WERI-Rb-1 (cell line): ENCODE results near the gene SMOC2.

Experiments
- DNase-seq: peaks from one replicate; pipeline ENCODE4 v3.0.0-alpha.2; 2020
- H3K27ac ChIP-seq: fragments of 250-450 bp; sonication (Bioruptor Pico); 2 replicates; pipeline ENCODE4 v1.5.1; 2020; ENCODE audit warnings: mild to moderate bottlenecking, moderate library complexity
- H3K27me3 ChIP-seq: fragments of 250-450 bp; sonication (Bioruptor Pico); 2 replicates; pipeline ENCODE4 v1.5.1; 2021; ENCODE audit warnings: mild to moderate bottlenecking, low read depth, moderate library complexity; ENCODE audit not compliant: insufficient read depth, severe bottlenecking
- H3K36me3 ChIP-seq: fragments of 250-450 bp; sonication (Bioruptor Pico); 2 replicates; pipeline ENCODE4 v1.5.1; 2020; ENCODE audit warnings: mild to moderate bottlenecking, moderate library complexity
- H3K4me3 ChIP-seq: 2 replicates; pipeline ENCODE4 v1.5.1; 2011; ENCODE audit warnings: low read depth, mild to moderate bottlenecking, control low read depth, low read length
- H3K9me3 ChIP-seq: fragments of 250-450 bp; sonication (Bioruptor Pico); 2 replicates; pipeline ENCODE4 v1.5.1; 2021; ENCODE audit warnings: mild to moderate bottlenecking, moderate library complexity; ENCODE audit not compliant: severe bottlenecking
- TF ChIP-seq, protein P1 (sequence below): IDR thresholded peaks from 2 replicates; pipeline ENCODE4 v1.5.1; 2011; ENCODE audit warnings: low read depth, mild to moderate bottlenecking, control low read depth, inconsistent platforms, low read length

The SMOC2 gene

GRCh38 chr6:168410035-168410434 is 30.9 kb upstream of the SMOC2 start:
- no peak for DNase-seq
- no peak overlapping the region for H3K4me3 ChIP-seq
- TF ChIP-seq, protein P1, sequence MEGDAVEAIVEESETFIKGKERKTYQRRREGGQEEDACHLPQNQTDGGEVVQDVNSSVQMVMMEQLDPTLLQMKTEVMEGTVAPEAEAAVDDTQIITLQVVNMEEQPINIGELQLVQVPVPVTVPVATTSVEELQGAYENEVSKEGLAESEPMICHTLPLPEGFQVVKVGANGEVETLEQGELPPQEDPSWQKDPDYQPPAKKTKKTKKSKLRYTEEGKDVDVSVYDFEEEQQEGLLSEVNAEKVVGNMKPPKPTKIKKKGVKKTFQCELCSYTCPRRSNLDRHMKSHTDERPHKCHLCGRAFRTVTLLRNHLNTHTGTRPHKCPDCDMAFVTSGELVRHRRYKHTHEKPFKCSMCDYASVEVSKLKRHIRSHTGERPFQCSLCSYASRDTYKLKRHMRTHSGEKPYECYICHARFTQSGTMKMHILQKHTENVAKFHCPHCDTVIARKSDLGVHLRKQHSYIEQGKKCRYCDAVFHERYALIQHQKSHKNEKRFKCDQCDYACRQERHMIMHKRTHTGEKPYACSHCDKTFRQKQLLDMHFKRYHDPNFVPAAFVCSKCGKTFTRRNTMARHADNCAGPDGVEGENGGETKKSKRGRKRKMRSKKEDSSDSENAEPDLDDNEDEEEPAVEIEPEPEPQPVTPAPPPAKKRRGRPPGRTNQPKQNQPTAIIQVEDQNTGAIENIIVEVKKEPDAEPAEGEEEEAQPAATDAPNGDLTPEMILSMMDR: no peak
- no peaks in the 10 kb centered on the region for H3K36me3 ChIP-seq
- no peak overlapping the region for H3K27ac ChIP-seq
- no peaks in the 10 kb centered on the region for H3K9me3 ChIP-seq
- H3K27me3 ChIP-seq: no peaks in the 10 kb centered on the region

- H3K36me3 ChIP-seq: no peaks in the 10 kb centered on the region
- TF ChIP-seq, protein P1: no peak
- H3K27ac ChIP-seq: no peak overlapping the region
These were observed 30.4 kb upstream of the SMOC2 start for GRCh38 chr6:168410554-168411011.

DNA sequence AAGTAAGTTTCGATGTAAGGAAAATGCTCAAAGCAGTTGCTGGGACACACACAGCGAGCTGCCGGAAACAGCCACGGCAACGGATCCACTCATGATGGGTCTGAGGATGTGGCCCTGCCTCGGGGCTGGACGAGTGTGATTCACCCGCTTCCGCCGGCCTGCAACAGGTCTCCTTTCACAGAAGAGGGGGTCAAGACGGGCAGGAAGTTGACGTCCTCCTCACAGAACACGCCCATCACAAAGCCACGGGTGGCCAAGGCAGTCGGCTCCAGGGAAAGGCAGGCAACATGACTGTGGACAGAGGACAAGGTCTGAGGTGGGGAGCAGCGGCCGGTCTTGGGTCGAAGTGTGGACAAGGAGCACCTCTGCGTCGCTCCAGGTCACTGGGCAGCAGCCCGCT is 29.9 kb upstream of the SMOC2 start:
- TF ChIP-seq, protein P1: no peak
- Histone ChIP-seq H3K27ac (no peak overlapping the region), H3K9me3 (no peaks in the 10 kb centered on the region), H3K4me3 (no peak overlapping the region), H3K36me3 (no peaks in the 10 kb centered on the region), H3K27me3 (no peaks in the 10 kb centered on the region)
- DNase-seq: no peak

More at GRCh38 chr6:168410554-168411011, 30.4 kb upstream of the SMOC2 start:
- H3K4me3 ChIP-seq: no peak overlapping the region
- no peak for DNase-seq
- no peaks in the 10 kb centered on the region for H3K9me3 ChIP-seq
- no peaks in the 10 kb centered on the region for H3K27me3 ChIP-seq

- Histone ChIP-seq H3K4me3 (no peak overlapping the region), H3K27me3 (no peaks in the 10 kb centered on the region), H3K9me3 (no peaks in the 10 kb centered on the region), H3K36me3 (no peaks in the 10 kb centered on the region), H3K27ac (no peak overlapping the region)
- DNase-seq: no peak
- TF ChIP-seq, protein P1: no peak
These were observed 29.2 kb upstream of the SMOC2 start for GRCh38 chr6:168411793-168412192.

GRCh38 chr6:168412456-168412855 is 28.5 kb upstream of the SMOC2 start:
- H3K4me3 ChIP-seq: no peak overlapping the region
- no peaks in the 10 kb centered on the region for H3K27me3 ChIP-seq
- no peak for DNase-seq
- H3K36me3 ChIP-seq: no peaks in the 10 kb centered on the region
- no peak overlapping the region for H3K27ac ChIP-seq
- TF ChIP-seq, protein P1: no peak
- no peaks in the 10 kb centered on the region for H3K9me3 ChIP-seq

DNA sequence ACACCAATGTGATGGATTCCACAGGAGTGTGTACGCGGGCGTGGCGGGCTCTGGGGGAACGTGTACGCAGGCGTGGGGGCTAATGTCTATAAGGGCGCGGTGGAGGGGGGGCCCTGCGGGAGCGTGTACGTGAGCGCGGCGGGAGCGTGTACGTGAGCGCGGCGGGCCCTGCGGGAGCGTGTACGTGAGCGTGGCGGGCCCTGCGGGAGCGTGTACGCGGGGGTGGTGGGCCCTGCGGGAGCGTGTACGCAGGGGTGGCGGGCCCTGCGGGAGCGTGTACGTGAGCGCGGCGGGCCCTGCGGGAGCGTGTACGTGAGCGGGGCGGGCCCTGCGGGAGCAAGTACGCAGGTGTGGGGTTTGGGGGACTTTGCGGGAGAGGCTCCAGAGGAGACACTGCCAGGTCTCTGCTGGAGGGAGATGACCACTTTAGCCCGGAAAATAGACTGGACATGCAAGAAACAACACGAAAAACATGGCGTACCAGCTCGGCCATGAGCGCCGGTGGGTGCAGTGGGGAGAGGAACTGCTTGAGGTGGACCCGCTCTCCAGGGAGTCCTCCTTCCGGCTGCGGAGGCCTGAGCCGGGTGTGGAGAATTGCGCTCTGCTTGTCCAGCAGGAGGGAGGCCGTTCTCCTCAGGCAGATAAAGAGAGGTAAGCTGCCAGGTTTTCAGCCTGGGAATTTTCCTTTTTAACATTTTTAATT is 27.8 kb upstream of the SMOC2 start:
- Histone ChIP-seq H3K27me3 (no peaks in the 10 kb centered on the region), H3K4me3 (no peak overlapping the region), H3K27ac (no peak overlapping the region), H3K9me3 (no peaks in the 10 kb centered on the region), H3K36me3 (no peaks in the 10 kb centered on the region)
- TF ChIP-seq, protein P1: no peak
- no peak for DNase-seq
